Measurements from ENCODE around the gene SMC6.

Gene SMC6

DNA sequence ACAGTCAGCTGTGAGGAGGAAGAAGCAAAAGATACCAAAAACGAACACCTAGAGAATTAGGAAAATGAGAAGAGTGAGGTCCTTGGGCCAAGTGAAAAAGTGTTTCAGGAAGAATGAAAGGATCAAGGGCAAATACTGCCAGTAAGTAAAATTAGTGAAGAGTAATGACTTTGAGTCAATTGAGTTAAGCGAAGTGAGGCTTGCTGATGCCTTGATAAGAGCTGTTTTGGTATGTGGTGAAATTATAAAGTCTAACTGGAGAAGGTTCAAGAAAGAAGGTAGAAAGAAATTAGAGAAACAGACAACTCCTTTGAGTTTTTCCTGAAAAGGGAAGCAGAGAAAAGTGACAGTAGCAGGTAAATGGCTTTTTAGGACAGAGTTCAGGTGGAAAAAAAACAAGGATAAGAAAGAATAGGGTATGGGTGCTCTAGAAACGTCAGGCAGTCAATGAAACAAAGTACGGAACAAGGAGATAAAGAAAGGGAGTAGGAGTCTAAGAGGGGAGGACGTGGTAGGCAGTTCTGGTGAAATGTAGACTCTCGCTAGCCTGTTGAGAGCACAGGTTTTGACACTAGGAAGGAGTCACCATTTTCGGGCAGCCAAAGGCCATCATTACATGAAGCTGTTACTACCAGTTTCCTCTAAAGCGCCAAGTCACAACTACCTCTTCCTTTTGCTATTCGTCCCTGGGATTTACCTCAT is 42.9 kb downstream of the SMC6 start:
- no peak for DNase-seq

- no peak for DNase-seq
Observed at GRCh38 chr2:17709897-17710296, 43.7 kb downstream of the SMC6 start.

DNA sequence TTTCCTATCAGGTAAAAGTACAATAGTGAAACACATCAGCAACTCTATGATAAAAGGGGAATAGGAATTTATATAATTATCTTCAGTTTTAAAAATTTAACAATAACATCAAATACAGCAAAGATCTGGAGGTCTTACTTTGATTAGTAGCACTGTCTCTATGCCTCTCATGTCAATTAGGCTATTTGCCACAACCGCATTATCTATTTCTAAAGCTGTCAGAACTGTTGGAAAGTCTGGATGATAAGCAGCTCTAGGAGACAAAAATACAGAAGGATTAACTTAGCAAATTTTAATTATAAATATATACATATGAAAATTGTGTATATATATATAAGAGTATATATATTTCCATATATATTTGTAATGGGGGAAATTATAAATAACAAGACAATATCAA is 45.1 kb downstream of the SMC6 start:
- no peak for DNase-seq

DNA sequence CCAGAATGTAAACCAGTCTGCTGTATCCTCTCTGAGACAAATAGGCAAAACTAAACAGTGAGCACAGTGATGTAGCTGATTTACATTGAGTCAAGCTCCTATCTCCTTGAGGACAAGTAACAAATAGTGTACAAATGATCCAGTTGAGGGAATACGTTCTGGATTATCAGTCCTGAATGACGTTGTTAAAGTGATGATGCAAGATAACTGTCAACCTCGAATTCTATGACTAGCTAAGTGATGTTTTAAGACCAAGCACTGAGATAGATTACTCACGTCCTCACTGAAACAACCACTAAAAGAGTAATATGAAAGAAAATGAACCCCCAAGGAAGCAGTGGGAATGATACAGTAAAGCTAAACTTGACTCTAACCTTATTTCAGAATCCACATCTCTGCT is 46.8 kb downstream of the SMC6 start:
- DNase-seq = no peak

- DNase-seq = no peak
Observed at GRCh38 chr2:17690776-17691175, 62.8 kb downstream of the SMC6 start.

DNA sequence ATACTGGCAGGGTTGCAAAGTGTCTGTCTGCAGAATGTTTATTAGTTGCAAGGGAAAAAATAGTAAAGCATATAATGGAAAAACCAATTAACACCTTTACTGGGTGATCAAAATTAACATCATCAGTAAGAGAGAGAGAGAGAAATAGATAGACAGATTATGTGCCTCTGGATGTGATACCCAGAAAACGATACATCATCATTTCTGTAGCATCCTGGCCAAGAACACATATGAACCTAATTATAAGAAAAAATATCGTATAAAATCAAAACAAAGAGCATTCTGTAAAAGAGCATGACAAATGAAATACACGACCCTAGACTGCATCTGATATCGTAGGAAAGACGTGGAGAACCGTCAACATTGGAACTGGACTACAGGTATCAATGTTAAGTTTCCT is 64.6 kb downstream of the SMC6 start:
- DNase-seq = no peak

GRCh38 chr2:17688600-17688999 is 65.0 kb downstream of the SMC6 start:
- no peak for DNase-seq

DNA sequence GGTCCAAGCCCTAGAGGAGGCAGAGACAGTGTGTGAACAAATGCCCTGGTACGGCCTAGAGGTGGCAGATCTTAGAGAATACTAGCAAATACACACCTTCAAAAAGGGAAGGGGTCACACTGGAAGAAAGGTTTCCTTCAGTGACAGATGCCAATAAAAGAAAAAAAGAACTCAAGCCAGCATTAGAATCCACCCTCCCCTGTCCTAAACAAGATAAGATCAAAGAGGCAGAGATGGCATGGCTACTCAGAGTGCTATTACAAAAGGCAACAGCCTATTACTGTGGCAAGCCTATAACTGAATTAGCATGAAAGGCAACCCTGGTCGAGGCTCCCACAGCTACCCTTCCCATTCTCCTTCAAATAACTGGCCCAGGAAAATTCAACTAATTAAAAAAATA is 69.6 kb downstream of the SMC6 start:
- no peak for DNase-seq

DNA sequence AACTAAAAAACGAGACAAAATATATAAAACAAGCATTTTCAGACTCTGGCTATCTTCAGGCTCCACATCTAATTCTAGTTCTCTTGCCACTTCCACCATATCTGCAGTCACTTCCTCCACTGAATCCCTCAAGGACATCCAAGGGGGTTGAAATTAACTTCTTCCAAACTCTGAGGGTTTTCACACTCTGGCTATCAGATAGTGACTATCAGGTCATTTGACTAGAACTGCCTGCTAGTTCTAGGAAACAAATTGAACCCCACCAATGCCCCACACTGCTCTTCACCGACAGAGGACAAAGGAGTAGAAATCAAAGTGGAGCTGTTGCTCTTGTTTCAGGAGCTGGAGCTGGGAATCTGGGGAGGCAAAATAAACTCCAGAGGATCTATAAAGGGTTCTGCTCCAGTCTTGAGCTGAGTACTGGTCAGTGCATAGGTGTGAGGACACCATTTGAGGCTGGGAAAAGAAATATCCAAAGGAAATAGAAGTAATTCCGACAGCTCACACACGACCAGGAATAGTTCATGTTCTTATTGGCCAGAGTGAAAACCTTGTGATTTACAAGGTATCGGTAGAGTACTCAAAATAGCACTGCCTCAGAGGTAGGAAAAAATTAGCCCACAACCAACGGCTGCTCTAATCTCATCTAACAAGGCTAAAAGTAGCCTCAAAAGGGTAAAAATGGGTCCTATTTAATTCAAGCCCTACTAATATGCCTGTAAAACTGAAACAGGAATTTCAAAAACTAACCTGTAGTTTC is 71.3 kb downstream of the SMC6 start:
- DNase-seq = no peak

- DNase-seq = no peak
Observed at GRCh38 chr2:17680119-17680518, 73.5 kb downstream of the SMC6 start.

DNA sequence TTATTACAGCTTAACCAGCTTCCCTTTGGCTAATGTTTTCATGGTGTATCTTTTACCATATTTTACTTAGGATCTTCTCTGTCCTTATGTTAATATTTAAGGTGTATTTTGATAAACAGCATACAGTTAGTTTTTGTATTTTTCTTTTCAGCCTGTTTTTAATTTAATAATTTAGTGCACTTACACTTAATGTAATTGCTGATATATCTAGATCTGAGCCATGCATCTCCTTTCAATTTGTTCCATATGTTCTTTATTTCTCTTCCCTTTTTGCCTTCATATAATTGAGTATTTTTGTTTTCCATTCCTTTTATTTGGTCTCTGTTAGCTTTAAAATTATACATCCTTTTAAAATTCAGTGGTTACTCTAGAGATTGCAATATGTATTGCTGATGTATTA is 78.8 kb downstream of the SMC6 start:
- no peak for DNase-seq

DNA sequence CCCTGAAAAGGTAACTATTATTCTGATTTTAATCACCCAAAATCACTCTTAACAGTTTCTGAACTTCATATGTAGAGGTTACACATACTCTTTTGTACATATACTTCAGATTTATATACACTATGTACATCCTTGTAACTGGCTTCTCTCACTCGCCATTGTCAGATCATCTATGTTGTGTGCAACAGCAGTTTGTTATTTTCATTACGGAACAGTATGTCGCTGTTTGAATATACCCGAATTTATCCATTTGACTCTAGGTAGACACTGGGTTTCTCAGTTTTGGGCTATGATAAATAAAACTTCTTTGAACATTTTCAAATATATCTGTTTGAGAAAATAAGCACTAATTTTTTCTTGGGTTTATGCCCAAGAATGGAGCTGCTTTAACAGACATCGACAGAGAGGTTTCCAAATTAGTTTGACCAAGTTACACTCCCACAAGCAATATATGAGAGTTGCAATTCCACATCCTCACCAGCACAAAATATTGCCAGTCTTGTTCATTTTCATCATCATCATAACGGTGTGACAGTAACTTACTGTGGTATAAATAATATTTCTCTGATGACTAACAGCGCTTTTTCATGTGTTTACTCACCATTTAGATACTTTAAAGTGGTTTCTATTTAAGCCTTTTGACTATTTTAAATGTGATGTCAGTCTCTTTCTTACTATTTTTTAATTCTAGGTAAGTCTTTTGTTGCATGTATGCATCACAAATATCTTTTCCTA is 80.9 kb downstream of the SMC6 start:
- no peak for DNase-seq

- no peak for DNase-seq
Observed at GRCh38 chr2:17667898-17668297, 85.7 kb downstream of the SMC6 start.

- DNase-seq = no peak
Observed at GRCh38 chr2:17664534-17664933, 89.1 kb downstream of the SMC6 start.

GRCh38 chr2:17662723-17663122 is 90.9 kb downstream of the SMC6 start:
- no peak for DNase-seq

DNA sequence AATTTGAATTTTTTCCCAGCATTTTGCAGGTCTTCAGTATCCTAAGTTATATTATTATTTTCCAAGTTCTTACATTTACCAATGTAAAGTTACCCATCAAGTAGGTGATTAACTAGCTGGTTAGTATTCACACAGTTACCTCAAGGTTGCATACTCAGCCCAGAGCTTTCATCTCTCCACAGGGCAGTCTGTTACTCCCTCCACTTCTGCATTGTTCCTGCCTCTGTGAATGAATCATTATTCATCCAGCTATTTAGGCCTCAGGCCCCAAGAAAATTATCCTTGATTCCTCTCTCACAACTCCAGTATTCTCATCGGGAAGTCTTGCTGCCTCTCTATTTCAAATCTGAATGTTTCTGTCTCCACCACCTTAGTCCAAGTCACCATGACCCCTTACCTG is 92.2 kb downstream of the SMC6 start:
- no peak for DNase-seq

DNA sequence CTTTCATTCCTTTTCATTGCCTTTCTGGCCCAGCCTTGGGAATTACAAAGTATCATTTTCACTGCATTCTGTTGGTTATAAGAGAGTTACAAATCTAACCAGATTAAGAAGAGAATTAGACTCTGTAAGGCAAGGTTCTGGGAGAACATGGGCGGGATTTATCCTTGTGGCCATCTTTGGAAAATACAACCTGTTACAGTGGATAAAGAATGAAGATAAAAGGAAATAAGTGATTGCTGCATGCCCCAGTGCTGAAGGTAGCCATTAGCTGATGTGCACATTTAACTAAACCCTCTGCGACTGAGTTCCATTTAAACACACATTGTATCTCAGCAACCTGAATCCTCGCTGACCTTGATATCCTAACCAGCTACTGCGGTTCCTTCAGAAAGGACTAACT is 93.4 kb downstream of the SMC6 start:
- no peak for DNase-seq

DNA sequence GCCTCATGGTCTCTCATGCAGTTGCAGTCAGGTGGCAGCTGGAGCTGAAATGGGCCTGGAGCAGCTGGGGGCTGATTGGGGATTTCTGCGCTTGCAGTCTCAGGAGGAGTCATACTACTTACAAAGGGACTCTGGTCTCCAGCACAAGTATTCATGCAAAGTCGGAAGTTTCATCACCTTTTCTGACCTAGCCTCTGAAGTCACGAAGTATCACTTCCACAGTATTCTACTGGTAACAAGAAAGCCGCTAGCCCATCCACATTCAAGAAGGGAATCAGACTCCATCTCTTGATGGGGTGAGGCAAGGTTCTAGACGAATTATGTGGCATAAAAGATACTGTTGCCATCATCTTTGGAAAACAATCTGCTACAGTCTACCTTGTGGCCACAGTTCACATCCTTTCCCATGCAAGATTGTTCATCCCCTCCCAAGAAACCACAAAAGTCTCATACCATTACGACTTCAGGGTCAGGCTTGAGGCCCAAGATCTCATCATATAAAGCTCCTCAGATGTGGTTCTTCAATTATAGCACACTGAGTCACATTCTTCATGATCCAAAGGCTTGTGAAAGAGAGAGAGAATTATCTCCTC is 95.3 kb downstream of the SMC6 start:
- DNase-seq = no peak

DNA sequence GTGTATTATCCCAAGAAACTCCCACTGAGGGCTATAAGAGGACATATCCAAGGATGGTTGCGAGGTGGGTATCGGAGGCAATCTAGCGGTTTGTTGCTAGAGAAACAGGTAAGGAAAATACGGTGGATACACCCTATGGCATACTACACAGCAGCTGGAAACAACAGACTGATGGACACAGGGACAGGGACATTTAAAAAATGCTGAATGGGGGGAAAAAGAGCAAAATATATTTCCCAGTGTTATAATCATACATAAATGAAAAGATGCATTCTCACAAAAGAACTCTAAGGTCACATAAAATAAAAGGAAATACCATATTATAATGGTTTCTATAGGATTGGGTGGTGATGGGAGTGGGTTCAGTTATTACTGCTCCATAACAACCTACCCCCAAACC is 95.9 kb downstream of the SMC6 start:
- no peak for DNase-seq

DNA sequence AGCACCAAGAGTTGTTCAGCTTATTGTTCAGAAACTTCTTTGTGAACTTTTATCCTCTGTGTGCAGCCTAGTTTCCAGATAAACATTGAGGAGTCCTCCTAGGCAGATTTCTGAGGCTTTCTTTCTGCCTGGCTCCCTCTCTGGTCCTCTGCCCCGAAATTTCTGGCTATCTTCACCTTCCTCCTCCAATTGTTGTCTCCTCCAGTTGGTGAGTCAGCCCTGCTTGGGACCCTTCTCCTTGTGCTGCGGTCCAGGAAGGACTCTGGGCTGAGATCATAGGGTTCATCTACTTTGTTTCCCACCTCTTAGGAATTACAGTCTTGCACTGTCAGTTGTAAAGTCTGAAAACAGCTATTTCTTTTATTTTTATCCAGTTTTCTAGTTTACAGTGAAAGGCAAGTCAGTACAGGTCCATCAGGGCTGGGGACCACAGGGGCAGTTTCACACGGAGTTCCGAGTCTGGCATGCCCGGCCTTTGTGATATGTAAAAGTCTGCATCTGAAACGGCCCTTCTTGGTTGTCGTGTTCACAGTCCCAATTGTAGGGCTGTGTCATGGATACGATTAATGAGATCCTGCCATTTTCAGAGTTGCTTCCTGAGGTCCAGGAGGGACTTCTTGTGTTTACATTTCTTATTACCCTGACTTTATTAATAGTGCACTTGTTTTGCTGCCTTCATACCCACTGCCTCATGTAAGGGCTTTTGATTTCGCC is 100.8 kb downstream of the SMC6 start:
- no peak for DNase-seq

DNA sequence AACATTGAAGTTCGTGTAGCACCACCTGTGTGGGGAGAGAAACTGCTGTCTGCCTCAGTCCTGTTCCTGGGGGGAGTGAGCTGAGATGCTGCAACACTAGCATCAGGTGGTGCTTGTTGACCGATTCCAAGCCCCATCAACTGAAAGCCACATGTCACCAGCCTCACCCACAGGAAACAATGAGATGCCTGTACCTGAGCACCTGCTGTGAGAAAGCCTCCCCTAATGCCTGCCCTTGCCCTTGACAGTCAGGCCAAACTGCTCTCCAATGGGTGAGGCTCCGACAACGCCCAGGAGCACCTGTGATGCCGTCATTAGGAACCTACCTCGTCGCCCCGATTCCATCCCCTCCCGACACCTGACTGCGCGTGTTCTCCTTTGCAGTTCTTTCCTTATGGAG is 104.6 kb downstream of the SMC6 start:
- no peak for DNase-seq

DNA sequence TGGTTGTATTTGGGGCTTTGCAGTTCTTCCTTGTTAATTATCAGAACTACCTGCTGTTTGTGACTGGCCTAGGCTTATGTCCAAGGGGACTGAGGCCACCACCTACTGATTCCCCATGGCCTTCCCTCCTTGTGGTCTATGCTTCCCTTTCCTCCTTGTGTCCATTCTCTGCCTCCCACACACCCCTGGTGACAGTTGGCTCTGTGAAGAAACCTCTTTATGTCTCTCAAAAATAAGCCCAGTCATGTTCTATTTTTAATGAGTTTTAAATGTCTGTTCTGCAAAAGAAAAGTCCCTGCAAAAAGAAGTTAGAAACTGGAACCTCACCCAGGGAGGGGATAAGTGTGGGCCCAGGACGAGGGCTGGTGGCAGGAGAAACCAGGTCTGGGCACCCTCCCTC is 105.0 kb downstream of the SMC6 start:
- no peak for DNase-seq

Measured in NCI-H146 (cell line).